ENCODE results near the gene ONECUT3.
"Not testable (repeated sequence)": the region's sequence is repeated elsewhere in the genome, so short reads cannot be mapped to it uniquely, and the experiment has no call there.

ONECUT3 gene

GRCh38 chr19:1755467-1756171, 2.3 kb downstream of the ONECUT3 start:
- no peak for DNase-seq (ENCODE audit: low read depth)

GRCh38 chr19:1756264-1756663, 3.0 kb downstream of the ONECUT3 start:
- no peak for DNase-seq (ENCODE audit: low read depth)

- no peak for DNase-seq (ENCODE audit: low read depth)
Observed at GRCh38 chr19:1756705-1757465, 3.6 kb downstream of the ONECUT3 start.

- DNase-seq (ENCODE audit: low read depth) = no peak
Observed at GRCh38 chr19:1757468-1758230, 4.3 kb downstream of the ONECUT3 start.

- no peak for DNase-seq (ENCODE audit: low read depth)
Observed at GRCh38 chr19:1758231-1758577, 4.9 kb downstream of the ONECUT3 start.

- no peak for DNase-seq (ENCODE audit: low read depth)
Observed at GRCh38 chr19:1758959-1759903, 5.9 kb downstream of the ONECUT3 start.

GRCh38 chr19:1760020-1760419, 6.7 kb downstream of the ONECUT3 start:
- DNase-seq (ENCODE audit: low read depth) = no peak

GRCh38 chr19:1760786-1761527, 7.7 kb downstream of the ONECUT3 start:
- not testable (repeated sequence) for DNase-seq (ENCODE audit: low read depth)

GRCh38 chr19:1761528-1762242, 8.4 kb downstream of the ONECUT3 start:
- no peak for DNase-seq (ENCODE audit: low read depth)

GRCh38 chr19:1762243-1763117, 9.2 kb downstream of the ONECUT3 start:
- no peak for DNase-seq (ENCODE audit: low read depth)

GRCh38 chr19:1763648-1764639, 10.6 kb downstream of the ONECUT3 start:
- no peak for DNase-seq (ENCODE audit: low read depth)

GRCh38 chr19:1764729-1765128, 11.4 kb downstream of the ONECUT3 start:
- DNase-seq (ENCODE audit: low read depth) = no peak

- DNase-seq (ENCODE audit: low read depth) = no peak
Observed at GRCh38 chr19:1765232-1765903, 12.1 kb downstream of the ONECUT3 start.

GRCh38 chr19:1765904-1766799, 12.8 kb downstream of the ONECUT3 start:
- DNase-seq (ENCODE audit: low read depth) = no peak

- no peak for DNase-seq (ENCODE audit: low read depth)
Observed at GRCh38 chr19:1766800-1767352, 13.6 kb downstream of the ONECUT3 start.

GRCh38 chr19:1767464-1767933, 14.2 kb downstream of the ONECUT3 start:
- no peak for DNase-seq (ENCODE audit: low read depth)

Measured in T-helper 22 cell (primary cell).